NCI-H1048 (cell line): ENCODE results near the gene CCDC88B.

Experiments used
- DNase-seq: peaks from one replicate; lab custom pipeline; 2025; lab: John Stamatoyannopoulos, UW

The CCDC88B gene

GRCh38 chr11:64339754-64340408 is at the start of gene CCDC88B:
CCDC88B (plus strand) TSS chr11:64340204; CDS start chr11:64340267, 63 bp downstream.
- no peak for DNase-seq

- no peak for DNase-seq
Measured at GRCh38 chr11:64290352-64291261, 49.4 kb upstream of the CCDC88B start.

- no peak for DNase-seq
Measured at GRCh38 chr11:64291262-64291751, 48.7 kb upstream of the CCDC88B start, which contains the start of gene KCNK4. KCNK4 (plus strand) TSS chr11:64291302; CDS start chr11:64293019, 1,717 bp downstream.

GRCh38 chr11:64291752-64292459 is 48.1 kb upstream of the CCDC88B start:
- no peak for DNase-seq

- DNase-seq, result no peak
Measured at GRCh38 chr11:64292460-64293254, 47.3 kb upstream of the CCDC88B start.

- no peak for DNase-seq
Measured at GRCh38 chr11:64294774-64295173, 45.2 kb upstream of the CCDC88B start.

- DNase-seq, result no peak
Measured at GRCh38 chr11:64295760-64296159, 44.2 kb upstream of the CCDC88B start.

- DNase-seq, result no peak
Measured at GRCh38 chr11:64296236-64296635, 43.8 kb upstream of the CCDC88B start.

- no peak for DNase-seq
Measured at GRCh38 chr11:64296830-64297698, 42.9 kb upstream of the CCDC88B start.

- no peak for DNase-seq
Measured at GRCh38 chr11:64297699-64298358, 42.2 kb upstream of the CCDC88B start.

- DNase-seq, result no peak
Measured at GRCh38 chr11:64298966-64299846, 40.8 kb upstream of the CCDC88B start.

GRCh38 chr11:64299847-64300648 is 40.0 kb upstream of the CCDC88B start, which contains the start of gene CATSPERZ:
CATSPERZ (plus strand) TSS chr11:64300358; CDS start chr11:64300411, 53 bp downstream.
- no peak for DNase-seq

GRCh38 chr11:64303109-64304031 is 36.6 kb upstream of the CCDC88B start:
- DNase-seq, result no peak

GRCh38 chr11:64304032-64304315 is 36.0 kb upstream of the CCDC88B start:
- DNase-seq, result no peak

- peak; percentile 84 for DNase-seq
Measured at GRCh38 chr11:64304316-64305072, 35.5 kb upstream of the CCDC88B start.

- peak; percentile 99 for DNase-seq
Measured at GRCh38 chr11:64305075-64305690, 34.8 kb upstream of the CCDC88B start, which contains the start of gene ESRRA. ESRRA (plus strand) TSS chr11:64305524; CDS start chr11:64307180, 1,656 bp downstream.
